A549 (cell line): ENCODE measurements around the gene CD63. TPM values are rescaled to one million over a fixed set of nuclear protein-coding genes. Genes with fewer than 3 reads are reported as not detected.

Source experiments
- ATAC-seq, 2 experiments: fragments of 200-7000 bp in 1 of 2; fragments of >200 bp in 1 of 2; cut with Nextera tagmentation in 1 of 2; cut with Tn5 transposase in 1 of 2; 3 replicates each; pipeline versions ENCODE4 v1.8.0 to v1.9.1; 2018 to 2020; ENCODE audit warnings: mild to moderate bottlenecking in 1 of 2, moderate library complexity in 1 of 2
- CTCF ChIA-PET: fragments of 300-600 bp; sonication (Branson Sonifier 250); formaldehyde crosslinking; extraction: SDS; loops from one replicate; lab custom pipeline; 2021; ENCODE audit warnings: antibody characterized with exemption, inconsistent platforms; lab: Yijun Ruan, JAX
- POLR2A ChIA-PET: fragments of 350-600 bp; formaldehyde crosslinking; extraction: SDS; loops from one replicate; lab custom pipeline; 2021; ENCODE audit warnings: antibody characterized with exemption, inconsistent platforms; lab: Yijun Ruan, JAX
- DNase-seq, 2 experiments: peaks; one replicate each; pipeline versions ENCODE4 v3.0.0 to v3.0.0-alpha.2; 2011 to 2016; ENCODE audit warnings: low read depth in 1 of 2, low spot score in 1 of 2
- FAIRE-seq: peaks from 2 replicates; lab custom pipeline; 2011; peaks lifted over from hg19 to GRCh38; lab: Jason Lieb, UNC
- H3K27ac ChIP-seq, 2 experiments: fragments of >200 bp; sonication (Bioruptor Twin); formaldehyde crosslinking; 3 replicates each; pipeline ENCODE4 v1.5.1; 2016 to 2017
- H3K4me1 ChIP-seq: fragments of >200 bp; sonication (Bioruptor Twin); formaldehyde crosslinking; 3 replicates; pipeline ENCODE4 v1.6.1; 2016
- H3K4me2 ChIP-seq: fragments of >200 bp; sonication (Bioruptor Twin); formaldehyde crosslinking; 3 replicates; pipeline ENCODE4 v1.6.1; 2016
- H3K4me3 ChIP-seq: fragments of >200 bp; sonication (Bioruptor Twin); formaldehyde crosslinking; 3 replicates; pipeline ENCODE4 v1.5.1; 2016
- H3K9me3 ChIP-seq: fragments of >200 bp; sonication (Bioruptor Twin); formaldehyde crosslinking; 3 replicates; pipeline ENCODE4 v1.6.1; 2016
- BHLHE40 ChIP-seq: IDR thresholded peaks from 2 replicates; pipeline ENCODE4 v1.6.1; 2012; ENCODE audit warnings: low read depth, low read length, inconsistent platforms
- CBX8 ChIP-seq: fragments of 200-600 bp; sonication (generic); IDR thresholded peaks from 2 replicates; pipeline ENCODE4 v1.6.1; 2016
- CHD2 ChIP-seq: fragments of 150-350 bp; IDR thresholded peaks from 2 replicates; pipeline ENCODE4 v1.6.1; 2014; ENCODE audit warnings: low read length; ENCODE audit not compliant: partially characterized antibody
- E2F6 ChIP-seq: IDR thresholded peaks from 2 replicates; pipeline ENCODE4 v1.6.1; 2012; ENCODE audit warnings: low read depth, borderline replicate concordance
- EP300 ChIP-seq, 2 experiments: fragments of >200 bp; sonication (Bioruptor Twin); formaldehyde crosslinking; IDR thresholded peaks; 2 replicates in 1 of 2; 3 replicates in 1 of 2; pipeline ENCODE4 v1.6.1; 2016 to 2017
- FOSB ChIP-seq: fragments of 250-450 bp; sonication (Bioruptor Pico); IDR thresholded peaks from 2 replicates; pipeline ENCODE4 v1.5.0; 2020; ENCODE audit warnings: mild to moderate bottlenecking, moderate library complexity
- FOSL2 ChIP-seq, 2 experiments: fragments of 450-650 bp in 1 of 2; fragments of >200 bp in 1 of 2; sonication (Bioruptor Twin) in 1 of 2; formaldehyde crosslinking; IDR thresholded peaks; 2 replicates each; pipeline versions ENCODE4 v1.5.0 to v1.6.1; 2016 to 2020; ENCODE audit warnings: mild to moderate bottlenecking in 1 of 2, moderate library complexity in 1 of 2
- GATA3 ChIP-seq: IDR thresholded peaks from 2 replicates; pipeline ENCODE4 v1.6.1; 2012; ENCODE audit warnings: borderline replicate concordance
- HOXB5 ChIP-seq: fragments of 250-450 bp; sonication (Bioruptor Pico); IDR thresholded peaks from 2 replicates; pipeline ENCODE4 v1.5.0; 2020; ENCODE audit warnings: mild to moderate bottlenecking, moderate library complexity
- JUN ChIP-seq, 2 experiments: fragments of >200 bp; sonication (Bioruptor Twin); formaldehyde crosslinking; IDR thresholded peaks; 2 replicates in 1 of 2; 3 replicates in 1 of 2; pipeline ENCODE4 v1.6.1; 2016 to 2017
- JUNB ChIP-seq: fragments of >200 bp; sonication (Bioruptor Twin); formaldehyde crosslinking; IDR thresholded peaks from 2 replicates; pipeline ENCODE4 v1.6.1; 2016
- KDM1A ChIP-seq: fragments of 200-600 bp; sonication (generic); IDR thresholded peaks from 2 replicates; pipeline ENCODE4 v1.6.1; 2016; ENCODE audit warnings: low read depth, mild to moderate bottlenecking
- KDM5A ChIP-seq: fragments of 200-600 bp; sonication (generic); IDR thresholded peaks from 2 replicates; pipeline ENCODE4 v1.6.1; 2016; ENCODE audit warnings: antibody characterized with exemption, mild to moderate bottlenecking
- MAX ChIP-seq: IDR thresholded peaks from 2 replicates; pipeline ENCODE4 v1.6.1; 2012
- MYC ChIP-seq: IDR thresholded peaks from 2 replicates; pipeline ENCODE4 v1.6.1; 2012; ENCODE audit warnings: mild to moderate bottlenecking, inconsistent platforms, low read length, improper control_type of control experiment, borderline replicate concordance
- NPAS2 ChIP-seq: fragments of 250-450 bp; sonication (Bioruptor Pico); IDR thresholded peaks from 2 replicates; pipeline ENCODE4 v1.8.0; 2022; ENCODE audit warnings: mild to moderate bottlenecking, moderate library complexity, borderline replicate concordance
- PHF8 ChIP-seq: fragments of 200-600 bp; sonication (generic); IDR thresholded peaks from 2 replicates; pipeline ENCODE4 v1.6.1; 2016; ENCODE audit warnings: low read depth, mild to moderate bottlenecking, antibody characterized with exemption, moderate library complexity, borderline replicate concordance
- POLR2A ChIP-seq: IDR thresholded peaks from 2 replicates; pipeline ENCODE4 v1.6.1; 2012; ENCODE audit warnings: mild to moderate bottlenecking, low read length
- RNF2 ChIP-seq: fragments of 200-600 bp; sonication (generic); IDR thresholded peaks from 2 replicates; pipeline ENCODE4 v1.6.1; 2016; ENCODE audit warnings: low read depth, mild to moderate bottlenecking, antibody characterized with exemption, moderate library complexity, borderline replicate concordance
- TFCP2L1 ChIP-seq: fragments of 250-450 bp; sonication (Bioruptor Pico); IDR thresholded peaks from 2 replicates; pipeline ENCODE4 v1.5.0; 2021; ENCODE audit warnings: mild to moderate bottlenecking
- ZFP36 ChIP-seq: fragments of 450-650 bp; IDR thresholded peaks from 2 replicates; pipeline ENCODE4 v1.6.1; 2014; ENCODE audit warnings: borderline replicate concordance; ENCODE audit not compliant: partially characterized antibody
- ZNF302 ChIP-seq: fragments of 250-450 bp; sonication (Bioruptor Pico); IDR thresholded peaks from 2 replicates; pipeline ENCODE4 v1.9.0; 2021; ENCODE audit warnings: inconsistent platforms, mild to moderate bottlenecking, moderate library complexity
- ZSCAN20 ChIP-seq: fragments of 250-450 bp; sonication (Bioruptor Pico); IDR thresholded peaks from 2 replicates; pipeline ENCODE4 v1.8.0; 2022; ENCODE audit warnings: mild to moderate bottlenecking, moderate library complexity
- WGBS: methylation state at CpG from one replicate; pipeline ENCODE4 v1.1.6; 2017; ENCODE audit errors: missing lambda C conversion rate; 5-methylcytosine and 5-hydroxymethylcytosine counted together
- polyA minus RNA-seq: library from RNA; depleted of rRNA, polyadenylated mRNA; stranded (reverse); fragments of >200 nt; gene quantifications from 2 replicates; pipeline ENCODE4 v1.2.3, GENCODE V29; 2011; rRNA and poly(A)+ RNA removed
- polyA plus RNA-seq, 4 experiments: library from polyadenylated mRNA; depleted of rRNA in 3 of 4; stranded (reverse); fragments of >200 nt; fragmentation: RNase III in 1 of 4; extraction: RNeasy Plus Mini Kit Qiagen cat#74134 plus additional on column Dnase treatment in 1 of 4; gene quantifications; 2 replicates in 3 of 4; 3 replicates in 1 of 4; pipeline ENCODE4 v1.2.3, GENCODE V29; 2011 to 2017
- TF ChIP-seq, protein P1 (sequence below): fragments of 250-450 bp; sonication (Bioruptor Pico); IDR thresholded peaks from 2 replicates; pipeline ENCODE4 v1.5.0; 2021; ENCODE audit warnings: mild to moderate bottlenecking, moderate library complexity, borderline replicate concordance
- TF ChIP-seq, protein P2 (sequence below): fragments of 450-650 bp; IDR thresholded peaks from 2 replicates; pipeline ENCODE4 v1.6.1; 2014; ENCODE audit warnings: antibody characterized with exemption
- TF ChIP-seq, protein P3 (sequence below): IDR thresholded peaks from 2 replicates; pipeline ENCODE4 v1.6.1; 2012

CD63 gene, protein sequence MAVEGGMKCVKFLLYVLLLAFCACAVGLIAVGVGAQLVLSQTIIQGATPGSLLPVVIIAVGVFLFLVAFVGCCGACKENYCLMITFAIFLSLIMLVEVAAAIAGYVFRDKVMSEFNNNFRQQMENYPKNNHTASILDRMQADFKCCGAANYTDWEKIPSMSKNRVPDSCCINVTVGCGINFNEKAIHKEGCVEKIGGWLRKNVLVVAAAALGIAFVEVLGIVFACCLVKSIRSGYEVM
- polyA plus RNA-seq (2011; rRNA removed) = 512 and 724 TPM in 2 replicates
- polyA plus RNA-seq (2012; cell fraction: cytosol; rRNA removed) = 639 and 645 TPM in 2 replicates
- polyA plus RNA-seq (2012; cell fraction: nucleus; rRNA removed) = 264 and 317 TPM in 2 replicates
- polyA plus RNA-seq (2017; fragmentation: RNase III; extraction: RNeasy Plus Mini Kit Qiagen cat#74134 plus additional on column Dnase treatment) = 493 to 547 TPM (median 530 TPM) in 3 replicates
- polyA minus RNA-seq = 238 and 252 TPM in 2 replicates

GRCh38 chr12:55728939-55729818 is at the start of gene CD63:
Gene CD63, minus strand, starts transcription at chr12:55729009. Its CDS starts 668 bp downstream, at chr12:55728341.
- peak; percentile 77 for FAIRE-seq
- DNase-seq = peak; percentile 91 to 98
- Histone ChIP-seq H3K27ac (peak within 1 kb of the TSS; percentile 97), H3K4me2 (peak within 1 kb of the TSS; percentile 98), H3K4me1 (peaks cover 34% of the 10 kb centered on the region), H3K4me3 (peak within 1 kb of the TSS; percentile 76), H3K9me3 (no peaks in the 10 kb centered on the region)
- POLR2A ChIA-PET = interaction anchor here (0.9 to 2.4 kb wide), 9 partner anchors 9 to 245 kb away, joined by 3 to 18 read pairs (median 7); partner anchors contain the start of genes BLOC1S1, DNAJC14, ORMDL2 and RAB5B
- CTCF ChIA-PET = interaction anchor here (1.0 to 3.9 kb wide), 8 partner anchors 9 to 211 kb away, joined by 3 to 58 read pairs (median 4); partner anchors contain the start of genes GDF11 and RDH5
- 1% methylated on average over 18 of the region's 61 CpGs for WGBS
- TF ChIP-seq MYC (peak; percentile 99), CHD2 (no peak), CBX8 (no peak), FOSL2 (IDR thresholded peaks at IDR 0.05) (peak; percentile 58), FOSL2 (CRISPR knock-in tag; IDR thresholded peaks at IDR 0.05) (peak; percentile 96), TFCP2L1 (CRISPR knock-in tag) (0 out of 2 replicates have a peak, but pooled peaks have one; percentile 56), BHLHE40 (0 out of 2 replicates have a peak, but pooled peaks have one; percentile 10), ZNF302 (CRISPR knock-in tag) (no peak), KDM1A (no peak), JUNB (no peak), RNF2 (no peak), POLR2A (peak; percentile 46), HOXB5 (CRISPR knock-in tag) (peak; percentile 11; the same call in 1 of the 2 replicates), JUN (IDR thresholded peaks at IDR 0.05) (peak; percentile 56 to 81; a peak in 3 of 5 replicates), FOSB (CRISPR knock-in tag) (no peak), ZFP36 (no peak), GATA3 (peak; percentile 71), KDM5A (no peak), EP300 (IDR thresholded peaks at IDR 0.05) (peak in 1 of 2 experiments; percentile 26; a peak in 1 of 5 replicates), PHF8 (no peak; the same call in 1 of the 2 replicates), E2F6 (peak; percentile 61), NPAS2 (CRISPR knock-in tag) (no peak), MAX (peak; percentile 96), ZSCAN20 (CRISPR knock-in tag) (no peak)
- TF ChIP-seq, protein P1, sequence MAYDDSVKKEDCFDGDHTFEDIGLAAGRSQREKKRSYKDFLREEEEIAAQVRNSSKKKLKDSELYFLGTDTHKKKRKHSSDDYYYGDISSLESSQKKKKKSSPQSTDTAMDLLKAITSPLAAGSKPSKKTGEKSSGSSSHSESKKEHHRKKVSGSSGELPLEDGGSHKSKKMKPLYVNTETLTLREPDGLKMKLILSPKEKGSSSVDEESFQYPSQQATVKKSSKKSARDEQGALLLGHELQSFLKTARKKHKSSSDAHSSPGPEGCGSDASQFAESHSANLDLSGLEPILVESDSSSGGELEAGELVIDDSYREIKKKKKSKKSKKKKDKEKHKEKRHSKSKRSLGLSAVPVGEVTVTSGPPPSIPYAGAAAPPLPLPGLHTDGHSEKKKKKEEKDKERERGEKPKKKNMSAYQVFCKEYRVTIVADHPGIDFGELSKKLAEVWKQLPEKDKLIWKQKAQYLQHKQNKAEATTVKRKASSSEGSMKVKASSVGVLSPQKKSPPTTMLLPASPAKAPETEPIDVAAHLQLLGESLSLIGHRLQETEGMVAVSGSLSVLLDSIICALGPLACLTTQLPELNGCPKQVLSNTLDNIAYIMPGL (CRISPR knock-in tag) = 0 out of 2 replicates have a peak, but pooled peaks have one; percentile 15
- TF ChIP-seq, protein P2, sequence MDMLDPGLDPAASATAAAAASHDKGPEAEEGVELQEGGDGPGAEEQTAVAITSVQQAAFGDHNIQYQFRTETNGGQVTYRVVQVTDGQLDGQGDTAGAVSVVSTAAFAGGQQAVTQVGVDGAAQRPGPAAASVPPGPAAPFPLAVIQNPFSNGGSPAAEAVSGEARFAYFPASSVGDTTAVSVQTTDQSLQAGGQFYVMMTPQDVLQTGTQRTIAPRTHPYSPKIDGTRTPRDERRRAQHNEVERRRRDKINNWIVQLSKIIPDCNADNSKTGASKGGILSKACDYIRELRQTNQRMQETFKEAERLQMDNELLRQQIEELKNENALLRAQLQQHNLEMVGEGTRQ = peak; percentile 90
- TF ChIP-seq, protein P3, sequence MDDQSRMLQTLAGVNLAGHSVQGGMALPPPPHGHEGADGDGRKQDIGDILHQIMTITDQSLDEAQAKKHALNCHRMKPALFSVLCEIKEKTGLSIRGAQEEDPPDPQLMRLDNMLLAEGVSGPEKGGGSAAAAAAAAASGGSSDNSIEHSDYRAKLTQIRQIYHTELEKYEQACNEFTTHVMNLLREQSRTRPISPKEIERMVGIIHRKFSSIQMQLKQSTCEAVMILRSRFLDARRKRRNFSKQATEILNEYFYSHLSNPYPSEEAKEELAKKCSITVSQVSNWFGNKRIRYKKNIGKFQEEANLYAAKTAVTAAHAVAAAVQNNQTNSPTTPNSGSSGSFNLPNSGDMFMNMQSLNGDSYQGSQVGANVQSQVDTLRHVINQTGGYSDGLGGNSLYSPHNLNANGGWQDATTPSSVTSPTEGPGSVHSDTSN = peak; percentile 90
- peak; percentile 78 to 87 for ATAC-seq
